Coronary artery (tissue), 2 donors: Measurements from ENCODE around the gene UBE2L5.
A peak's percentile ranks its signal among the peaks of the same experiment; 100 is the strongest.

Source experiments
- DNase-seq: peaks from one replicate; pipeline ENCODE4 v3.0.0-alpha.2; 2017; ENCODE audit warnings: low spot score
- H3K27ac ChIP-seq, 2 donors: fragments of 200-600 bp; sonication (generic); one replicate each; pipeline ENCODE4 v1.5.1; 2016 to 2019
- H3K4me3 ChIP-seq: fragments of 200-600 bp; sonication (generic); 2 replicates; pipeline ENCODE4 v1.5.1; 2016; ENCODE audit warnings: mild to moderate bottlenecking, moderate library complexity
- TF ChIP-seq, protein P1 (sequence below): fragments of 200-600 bp; sonication (generic); IDR thresholded peaks from one replicate; pipeline ENCODE4 v1.5.1; 2019; ENCODE audit warnings: antibody characterized with exemption

The UBE2L5 gene

DNA sequence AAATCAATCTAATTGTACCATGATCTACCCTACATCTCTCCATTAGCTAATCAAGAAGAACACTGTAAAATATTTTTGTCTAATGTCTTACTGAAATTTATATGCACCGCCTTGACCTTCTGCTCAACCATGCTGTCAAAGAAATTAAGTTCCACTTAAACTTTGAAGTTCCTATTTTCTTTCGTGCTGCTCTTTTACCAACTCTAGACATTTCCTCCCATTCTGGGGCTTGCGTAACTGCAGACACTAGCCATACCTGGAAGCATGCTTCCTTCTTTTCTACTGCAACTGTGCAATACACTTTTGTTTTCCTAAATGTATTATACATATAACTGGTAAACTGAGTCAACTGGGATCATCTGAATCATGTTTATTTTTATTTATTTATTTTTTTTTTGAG, 8.5 kb upstream of the UBE2L5 start:
- DNase-seq: no peak
- H3K27ac ChIP-seq: no peak overlapping the region
- H3K4me3 ChIP-seq: no peak overlapping the region
- TF ChIP-seq, protein P1, sequence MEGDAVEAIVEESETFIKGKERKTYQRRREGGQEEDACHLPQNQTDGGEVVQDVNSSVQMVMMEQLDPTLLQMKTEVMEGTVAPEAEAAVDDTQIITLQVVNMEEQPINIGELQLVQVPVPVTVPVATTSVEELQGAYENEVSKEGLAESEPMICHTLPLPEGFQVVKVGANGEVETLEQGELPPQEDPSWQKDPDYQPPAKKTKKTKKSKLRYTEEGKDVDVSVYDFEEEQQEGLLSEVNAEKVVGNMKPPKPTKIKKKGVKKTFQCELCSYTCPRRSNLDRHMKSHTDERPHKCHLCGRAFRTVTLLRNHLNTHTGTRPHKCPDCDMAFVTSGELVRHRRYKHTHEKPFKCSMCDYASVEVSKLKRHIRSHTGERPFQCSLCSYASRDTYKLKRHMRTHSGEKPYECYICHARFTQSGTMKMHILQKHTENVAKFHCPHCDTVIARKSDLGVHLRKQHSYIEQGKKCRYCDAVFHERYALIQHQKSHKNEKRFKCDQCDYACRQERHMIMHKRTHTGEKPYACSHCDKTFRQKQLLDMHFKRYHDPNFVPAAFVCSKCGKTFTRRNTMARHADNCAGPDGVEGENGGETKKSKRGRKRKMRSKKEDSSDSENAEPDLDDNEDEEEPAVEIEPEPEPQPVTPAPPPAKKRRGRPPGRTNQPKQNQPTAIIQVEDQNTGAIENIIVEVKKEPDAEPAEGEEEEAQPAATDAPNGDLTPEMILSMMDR: no peak

DNA sequence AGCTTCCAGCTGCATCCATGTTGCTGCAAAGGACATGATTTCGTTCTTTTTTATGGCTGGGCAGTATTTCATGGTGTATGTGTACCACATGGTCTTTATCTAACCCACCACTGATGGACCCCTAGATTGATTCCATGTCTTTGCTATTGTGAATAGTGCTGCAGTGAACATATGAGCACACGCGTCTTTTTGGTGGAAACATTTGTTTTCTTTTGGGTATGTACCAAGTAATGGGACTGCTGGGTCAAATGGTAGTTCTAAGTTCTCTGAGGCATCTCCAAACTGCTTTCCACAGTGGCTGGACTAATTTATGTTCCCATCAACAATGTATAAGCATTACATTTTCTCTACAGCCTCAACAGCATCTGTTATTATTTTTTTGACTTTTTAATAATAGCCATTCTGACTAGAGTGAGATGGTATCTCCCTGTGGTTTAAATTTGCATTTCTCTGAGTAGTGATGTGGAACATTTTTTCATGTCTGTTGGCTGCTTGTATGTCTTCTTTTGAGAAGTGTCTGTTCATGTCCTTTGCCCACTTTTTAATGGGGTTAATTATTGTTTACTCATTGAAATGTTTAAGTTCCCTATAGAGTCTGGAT, 6.8 kb upstream of the UBE2L5 start:
- Histone ChIP-seq H3K4me3 (no peak overlapping the region), H3K27ac (no peak overlapping the region)
- TF ChIP-seq, protein P1: no peak
- no peak for DNase-seq

DNA sequence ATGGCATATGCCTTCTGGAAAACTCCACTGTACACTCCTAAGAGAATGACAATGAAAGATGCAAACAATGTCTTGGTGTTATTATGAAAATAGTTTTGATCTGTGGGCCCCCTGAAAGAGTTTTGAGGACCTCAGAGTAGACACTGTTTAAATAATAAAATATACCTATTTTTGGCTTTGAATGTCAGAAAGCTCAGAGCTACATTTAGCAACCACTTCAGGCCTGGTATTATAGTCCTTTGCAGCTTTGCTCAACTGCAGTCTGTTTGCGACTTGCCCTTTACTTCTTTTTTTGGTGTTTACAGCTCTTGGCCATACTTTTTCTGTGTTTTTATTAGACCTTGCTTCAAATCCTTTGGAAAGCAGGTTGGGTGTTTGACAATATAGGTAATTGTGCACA, 5.8 kb upstream of the UBE2L5 start:
- TF ChIP-seq, protein P1: no peak
- Histone ChIP-seq H3K27ac (no peak overlapping the region), H3K4me3 (no peak overlapping the region)
- no peak for DNase-seq

DNA sequence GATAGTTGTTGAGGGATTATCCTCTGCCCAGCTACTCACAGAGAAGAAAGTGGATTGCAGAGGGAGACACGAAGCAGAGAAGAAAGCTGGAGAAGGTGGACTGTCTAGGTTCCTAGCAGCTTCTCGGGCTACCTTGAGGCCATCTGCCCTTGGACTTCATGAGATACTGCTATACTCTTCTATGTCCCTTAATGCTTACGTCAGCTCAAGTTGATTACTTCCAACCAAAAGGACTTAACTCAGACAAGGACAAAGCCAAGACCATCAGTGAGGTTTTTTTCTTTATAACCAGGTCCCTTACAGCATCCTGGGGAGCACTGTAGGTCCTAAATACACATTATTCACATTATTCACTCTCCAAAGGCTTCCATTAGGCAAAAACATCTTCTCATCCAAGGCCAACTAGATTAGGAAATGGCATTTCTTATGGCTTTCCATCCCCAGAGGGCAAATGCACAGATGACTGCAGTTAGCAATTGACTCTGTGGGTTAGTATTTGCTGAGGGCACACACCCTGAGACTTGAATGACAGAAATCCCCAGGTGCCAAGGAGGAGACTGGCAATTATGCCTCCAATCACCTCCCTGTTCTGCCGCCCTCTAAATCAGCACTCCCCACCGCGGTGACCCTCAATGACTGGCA, 4.1 kb upstream of the UBE2L5 start:
- DNase-seq: no peak

DNA sequence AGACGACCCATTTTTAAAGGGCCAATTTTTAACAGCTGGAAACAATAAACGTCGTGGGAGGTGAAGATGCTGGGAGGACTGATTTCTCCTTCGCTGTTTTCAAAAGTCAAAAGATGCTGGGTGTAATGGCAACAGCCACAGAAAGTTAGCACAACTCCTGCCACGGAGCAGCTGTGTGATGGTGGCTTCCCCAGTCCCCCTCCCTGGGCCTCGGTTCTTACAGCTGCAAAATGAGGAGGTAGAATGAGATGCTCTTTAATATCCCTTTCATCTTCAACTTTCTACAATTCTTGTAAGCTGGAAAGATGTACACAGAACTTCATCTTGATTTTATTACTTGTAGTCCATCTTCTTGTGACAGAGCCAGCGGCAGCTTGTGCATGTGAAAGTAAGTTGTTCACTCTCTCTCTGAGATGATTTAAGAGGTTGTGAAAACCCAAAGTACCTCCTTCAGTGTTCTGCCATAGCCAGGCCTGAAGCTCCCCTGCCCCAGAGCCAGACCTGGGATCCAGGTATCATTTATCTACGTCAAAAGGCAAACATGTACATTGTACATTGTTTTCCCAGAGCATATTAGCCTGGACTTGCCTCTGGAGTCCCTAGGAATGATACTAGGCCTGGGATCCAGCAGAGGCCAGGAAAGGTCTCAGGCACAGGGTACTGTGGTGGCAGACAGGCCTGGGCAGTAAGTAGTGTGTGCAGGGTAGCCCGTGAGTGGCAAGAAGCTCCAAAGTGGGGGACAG, 3.4 kb upstream of the UBE2L5 start:
- DNase-seq: no peak
- TF ChIP-seq, protein P1: no peak
- Histone ChIP-seq H3K4me3 (no peak overlapping the region), H3K27ac (no peak overlapping the region)

More for the DNA sequence above, 4.1 kb upstream of the UBE2L5 start:
- Histone ChIP-seq H3K4me3 (no peak overlapping the region), H3K27ac (no peak overlapping the region)
- TF ChIP-seq, protein P1: no peak

DNA sequence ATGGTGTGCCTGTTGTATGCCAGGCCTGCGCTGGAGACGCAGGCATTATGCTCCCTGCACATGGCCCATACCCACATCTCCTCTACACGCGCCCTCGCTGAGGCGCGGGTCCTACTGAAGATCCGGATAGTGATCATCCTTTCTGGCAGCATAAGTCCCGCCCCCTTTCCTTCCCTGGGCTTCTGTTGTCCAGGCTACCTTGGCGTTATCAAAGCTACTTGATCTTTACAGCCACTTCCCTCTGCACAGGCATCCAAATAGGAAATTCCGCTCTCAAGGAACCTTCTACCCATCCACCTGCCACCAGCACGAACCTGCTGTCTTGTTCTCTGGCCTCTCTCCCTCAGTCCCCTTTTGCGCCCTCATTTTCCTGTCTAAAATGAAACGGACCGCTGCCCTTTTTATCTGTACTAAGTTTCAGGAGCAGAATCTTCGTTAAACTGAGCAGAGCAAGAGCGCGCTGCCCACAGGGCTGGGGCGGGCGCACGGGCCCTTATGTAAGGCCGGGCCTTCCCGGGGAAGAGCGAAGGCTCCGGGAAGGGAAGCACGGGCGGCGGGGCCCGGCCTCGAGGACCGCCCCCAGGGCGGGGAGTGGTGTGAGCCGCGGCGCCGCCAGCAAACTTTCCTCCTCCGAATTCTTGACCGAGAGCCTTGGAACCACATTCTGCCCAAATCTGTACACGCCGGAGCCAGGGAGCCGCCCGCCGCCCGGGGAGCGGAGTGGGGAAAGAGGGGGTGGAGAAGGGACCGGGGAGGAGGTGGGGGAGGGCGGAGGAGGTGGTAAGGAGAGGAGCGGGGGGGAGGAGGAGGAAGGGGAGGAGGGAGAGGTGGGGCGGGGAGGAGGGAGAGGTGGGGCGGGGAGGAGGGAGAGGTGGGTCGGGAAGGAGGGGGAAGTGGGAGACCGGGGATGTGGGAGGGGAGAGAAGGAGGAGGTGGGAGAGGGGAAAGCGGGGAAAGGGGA, 920 bp upstream of the UBE2L5 start:
- peak overlapping the region; percentile 84 to 96 for H3K27ac ChIP-seq
- TF ChIP-seq, protein P1: no peak
- peak overlapping the region; percentile 78 for H3K4me3 ChIP-seq
- DNase-seq: peak; percentile 95
